Heart left ventricle (tissue), 16 donors: ENCODE measurements around the gene LIME1. TPM values are rescaled to one million over a fixed set of nuclear protein-coding genes. Genes with fewer than 3 reads are reported as not detected.

Source experiments
- ATAC-seq, 4 donors: fragments of 200-7000 bp; cut with Tn5 transposase; one replicate each; pipeline ENCODE4 v1.9.1; 2020 to 2022; ENCODE audit warnings: moderate library complexity in 4 of 4, mild to moderate bottlenecking in 3 of 4, moderate number of reproducible peaks in 1 of 4
- DNase-seq, 5 donors: peaks; one replicate each; pipeline ENCODE4 v3.0.0-alpha.2; 2020
- H3K27ac ChIP-seq, 12 donors: fragments of 200-600 bp; sonication (generic) in 4 of 12; one replicate each; pipeline versions ENCODE4 v1.5.0 to v1.8.0; 2016 to 2022; ENCODE audit warnings: mild to moderate bottlenecking in 2 of 12
- H3K27me3 ChIP-seq, 9 donors: fragments of 200-600 bp; sonication (generic) in 2 of 9; one replicate each; pipeline versions ENCODE4 v1.5.1 to v1.8.0; 2016 to 2022; ENCODE audit warnings: mild to moderate bottlenecking in 3 of 9
- H3K36me3 ChIP-seq, 9 donors: fragments of 200-600 bp; sonication (generic) in 2 of 9; one replicate each; pipeline versions ENCODE4 v1.5.0 to v1.8.0; 2018 to 2022; ENCODE audit warnings: mild to moderate bottlenecking in 2 of 9
- H3K4me1 ChIP-seq, 12 donors: fragments of 200-600 bp; sonication (generic) in 4 of 12; one replicate each; pipeline versions ENCODE4 v1.5.0 to v1.8.0; 2016 to 2022; ENCODE audit warnings: mild to moderate bottlenecking in 3 of 12
- H3K4me3 ChIP-seq, 12 donors: fragments of 200-600 bp; sonication (generic) in 4 of 12; one replicate each; pipeline versions ENCODE4 v1.5.0 to v1.8.0; 2017 to 2022; ENCODE audit warnings: mild to moderate bottlenecking in 9 of 12, moderate library complexity in 4 of 12
- H3K9me3 ChIP-seq, 12 donors: fragments of 200-600 bp; sonication (generic) in 4 of 12; one replicate each; pipeline versions ENCODE4 v1.5.0 to v1.8.0; 2016 to 2022; ENCODE audit warnings: mild to moderate bottlenecking in 1 of 12
- POLR2A ChIP-seq, 2 donors: fragments of 450-650 bp; IDR thresholded peaks; one replicate each; pipeline ENCODE4 v1.6.1; 2017; ENCODE audit warnings: antibody characterized with exemption in 2 of 2, mild to moderate bottlenecking in 2 of 2, moderate library complexity in 2 of 2
- WGBS, 4 donors: extraction: QIAGEN DNeasy Blood & Tissue Kit in 2 of 4; methylation state at CpG; one replicate each; pipeline versions ENCODE4 v1.1.5 to v1.1.7; 2013 to 2018; 5-methylcytosine and 5-hydroxymethylcytosine counted together
- intact Hi-C, 10 donors: fragments of 100-400 bp; cut with DNase I; formaldehyde crosslinking; loops; one replicate each; pipeline versions ENCODE4 v1.11.1 to v1.14.2; 2022
- polyA plus RNA-seq, 2 donors: library from polyadenylated mRNA; stranded (reverse); fragments of 200-250 nt; gene quantifications; one replicate each; pipeline ENCODE4 v1.2.3, GENCODE V29; 2013
- total RNA-seq, 9 donors: library from RNA; depleted of rRNA in 2 of 9; stranded (reverse); fragments of >200 nt in 2 of 9; fragmentation: NEBNext Ultra II Directional in 3 of 9; extraction: Animal tissue kit (Norgen Biotek cat#: 25700) in 3 of 9; gene quantifications; one replicate each; pipeline versions ENCODE4 v1.1.0 to v1.2.4, GENCODE V29; 2016 to 2023
- TF ChIP-seq, protein P1 (sequence below), 12 donors: fragments of 200-600 bp; sonication (generic) in 4 of 12; IDR thresholded peaks; one replicate each; pipeline versions ENCODE4 v1.5.0 to v1.8.0; 2018 to 2022; ENCODE audit warnings: antibody characterized with exemption in 12 of 12, mild to moderate bottlenecking in 5 of 12
- donor health status: ischemic (EF 13 %, LVEDD 7.1; RV severe dilation, severe dysfunction).
- donor health status: healthy with polysubstance abuse.
- donor health status: DM: no; HTN: yes; CAD: no.
- donor health status: DM: no; HTN: no; CAD: no.
- donor health status: ischemic (EF 25% LVEDD 6.9; RV normal size, moderate dysfunction).
- donor health status: ischemic (EF 25% LVEDD 5.7; RV mildly dilated, moderate dysfunction).
- donor health status: healthy.
- donor health status: DM: yes; HTN: yes; CAD: no.
- donor health status: ischemic (EF 35%, LVEDD 5.7; RV mildly dilated, moderate dysfunction).
- donor health status: nonischemic (EF 11% LVEDD 7.7; RV severe dilation, severe dysfunction).
- donor health status: DM: yes; HTN: yes; CAD: no.
- donor health status: PGD.
- donor health status: ischemic (EF 29% LVEDD 5.4; RV normal size, mild dysfunction).
- donor health status: nonischemic (EF 23%, LVEDD 6.1; RV moderate dilation, normal function).

LIME1 gene
- total and polyA plus RNA-seq, 11 donors = 0.95 to 7.1 (median 3.4) TPM

DNA sequence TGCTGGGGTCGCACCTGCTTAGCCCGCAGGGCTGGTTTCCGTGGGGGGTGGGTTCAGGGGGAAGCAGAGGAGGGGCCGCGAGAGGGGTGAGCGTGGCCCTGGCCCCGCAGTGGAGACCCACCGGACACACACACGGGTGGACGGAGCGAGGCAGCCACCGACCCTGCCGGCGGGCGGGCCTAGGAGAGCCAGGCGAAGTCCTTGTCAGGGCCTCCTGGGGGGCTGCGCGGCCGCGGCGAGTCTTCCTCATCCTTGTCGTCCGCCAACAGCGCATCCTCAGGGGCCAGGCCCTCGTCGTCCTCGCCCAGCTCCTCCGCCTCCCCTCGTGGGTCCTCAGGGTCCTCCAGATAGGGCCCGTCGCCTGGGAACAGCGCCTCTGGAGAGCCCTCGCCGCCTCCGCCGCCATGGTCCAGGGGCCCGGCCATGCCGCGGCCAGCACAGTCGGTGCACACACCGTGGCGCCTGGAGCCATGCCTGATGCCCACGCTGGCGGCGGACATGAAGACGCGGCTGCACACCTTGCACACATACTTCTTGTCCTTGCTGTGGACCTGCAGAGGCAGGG, 10.4 kb downstream of the LIME1 start:
- DNase-seq (peak in 1 of 5 donors; percentile 26), ATAC-seq (no peak)
- Histone ChIP-seq H3K36me3 (peaks cover 0 to 84% (median 57%) of the 10 kb centered on the region in 9 donors), H3K27me3 (no peaks in the 10 kb centered on the region), H3K4me1 (peaks cover 0 to 11% (median 3%) of the 10 kb centered on the region in 12 donors), H3K27ac (no peak overlapping the region), H3K9me3 (no peaks in the 10 kb centered on the region), H3K4me3 (no peak overlapping the region)
- intact Hi-C loops = no loop called here
- WGBS, 4 donors = 92 to 95% (median 93%) methylated on average over 43 to 47 of the region's 47 CpGs
- TF ChIP-seq POLR2A (IDR thresholded peaks at IDR 0.05) = no peak
- TF ChIP-seq, protein P1, sequence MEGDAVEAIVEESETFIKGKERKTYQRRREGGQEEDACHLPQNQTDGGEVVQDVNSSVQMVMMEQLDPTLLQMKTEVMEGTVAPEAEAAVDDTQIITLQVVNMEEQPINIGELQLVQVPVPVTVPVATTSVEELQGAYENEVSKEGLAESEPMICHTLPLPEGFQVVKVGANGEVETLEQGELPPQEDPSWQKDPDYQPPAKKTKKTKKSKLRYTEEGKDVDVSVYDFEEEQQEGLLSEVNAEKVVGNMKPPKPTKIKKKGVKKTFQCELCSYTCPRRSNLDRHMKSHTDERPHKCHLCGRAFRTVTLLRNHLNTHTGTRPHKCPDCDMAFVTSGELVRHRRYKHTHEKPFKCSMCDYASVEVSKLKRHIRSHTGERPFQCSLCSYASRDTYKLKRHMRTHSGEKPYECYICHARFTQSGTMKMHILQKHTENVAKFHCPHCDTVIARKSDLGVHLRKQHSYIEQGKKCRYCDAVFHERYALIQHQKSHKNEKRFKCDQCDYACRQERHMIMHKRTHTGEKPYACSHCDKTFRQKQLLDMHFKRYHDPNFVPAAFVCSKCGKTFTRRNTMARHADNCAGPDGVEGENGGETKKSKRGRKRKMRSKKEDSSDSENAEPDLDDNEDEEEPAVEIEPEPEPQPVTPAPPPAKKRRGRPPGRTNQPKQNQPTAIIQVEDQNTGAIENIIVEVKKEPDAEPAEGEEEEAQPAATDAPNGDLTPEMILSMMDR (IDR thresholded peaks at IDR 0.05) = no peak

DNA sequence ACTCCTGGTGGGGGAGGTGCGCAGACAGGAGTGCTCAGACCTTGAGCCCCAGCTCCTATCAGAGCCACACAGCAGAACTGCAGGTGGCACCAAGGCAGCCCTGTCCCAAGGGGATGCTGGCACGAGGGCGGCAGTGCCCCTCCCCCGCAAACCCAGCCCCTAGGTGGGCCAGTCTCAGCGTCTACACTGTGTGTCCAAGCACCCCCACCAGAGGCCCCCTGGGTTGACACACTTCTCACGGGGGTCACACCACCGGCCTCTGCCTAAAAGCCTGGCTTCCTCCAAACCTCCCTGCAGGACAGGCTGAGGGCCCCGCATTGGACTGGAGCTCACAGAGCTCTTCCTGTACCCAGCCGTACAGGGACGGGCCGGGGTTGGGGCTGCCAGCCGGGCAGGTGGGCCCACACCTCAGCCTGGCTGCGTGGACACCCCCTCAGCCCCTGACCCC, 11.2 kb downstream of the LIME1 start:
- H3K36me3 ChIP-seq = peaks cover 0 to 81% (median 53%) of the 10 kb centered on the region in 9 donors
- 67 to 79% (median 74%) methylated on average over 1 to 13 of the region's 13 CpGs for WGBS, 4 donors

DNA sequence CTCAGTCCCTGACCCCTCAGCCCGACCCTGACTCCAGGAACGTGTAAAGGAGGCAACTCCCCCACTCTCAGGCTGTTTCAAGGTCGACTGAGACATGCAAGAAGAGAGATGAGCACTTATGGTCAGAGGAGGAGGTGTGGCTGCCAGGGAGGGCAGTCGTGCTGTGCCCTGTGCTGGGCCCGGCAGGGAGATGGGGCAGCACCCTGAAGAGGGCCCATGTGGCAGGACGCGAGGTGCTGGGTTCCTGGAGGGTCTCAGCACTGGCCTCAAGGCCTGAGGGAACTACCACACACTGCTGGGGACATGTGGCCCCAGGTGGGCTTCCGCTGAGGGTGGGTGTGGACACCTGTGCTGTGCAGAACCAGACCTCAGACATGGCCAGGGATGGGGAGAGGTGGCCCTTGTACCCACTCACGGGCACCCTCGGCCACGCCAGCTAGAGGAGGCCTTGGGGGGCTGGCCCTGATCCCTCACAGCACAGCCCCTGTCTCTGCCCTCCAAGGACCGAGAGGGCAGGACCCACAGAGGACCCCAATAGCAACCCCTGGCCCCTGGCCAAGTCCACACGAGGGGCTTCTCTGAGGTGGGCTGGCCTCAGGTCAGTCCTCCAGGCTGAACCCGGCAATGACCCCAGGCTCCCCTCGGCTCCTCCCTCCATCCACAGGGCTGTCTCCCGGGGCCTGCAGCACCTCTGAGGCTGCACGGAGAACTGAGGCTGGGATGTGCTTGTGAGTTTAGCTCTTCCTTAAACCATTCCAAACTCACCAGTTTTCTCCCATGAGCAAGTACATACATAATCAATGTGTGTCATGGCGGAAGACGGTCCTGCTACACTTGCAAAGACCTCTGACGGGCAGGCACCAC, 11.8 kb downstream of the LIME1 start:
- ATAC-seq (peak in 3 of 4 donors; percentile 8 to 17 (median 12)), DNase-seq (peak in 3 of 5 donors; percentile 11 to 31 (median 28))
- TF ChIP-seq, protein P1 (IDR thresholded peaks at IDR 0.05) = no peak
- TF ChIP-seq POLR2A (IDR thresholded peaks at IDR 0.05) = no peak
- Histone ChIP-seq H3K27ac (no peak overlapping the region), H3K4me1 (peaks cover 0 to 5% (median 0%) of the 10 kb centered on the region in 12 donors), H3K4me3 (no peak overlapping the region), H3K36me3 (peaks cover 0 to 79% (median 47%) of the 10 kb centered on the region in 9 donors), H3K9me3 (no peaks in the 10 kb centered on the region), H3K27me3 (no peaks in the 10 kb centered on the region)
- WGBS, 4 donors = 67 to 74% (median 73%) methylated on average over 13 to 20 of the region's 20 CpGs
- intact Hi-C loops = no loop called here

More for the DNA sequence above, 11.2 kb downstream of the LIME1 start:
- H3K4me3 ChIP-seq = no peak overlapping the region
- H3K4me1 ChIP-seq = peaks cover 0 to 5% (median 0%) of the 10 kb centered on the region in 12 donors
- peak in 2 of 4 donors; percentile 3 to 5 for ATAC-seq
- no peaks in the 10 kb centered on the region for H3K27me3 ChIP-seq
- no peak for TF ChIP-seq POLR2A (IDR thresholded peaks at IDR 0.05)
- TF ChIP-seq, protein P1 (IDR thresholded peaks at IDR 0.05) = no peak
- intact Hi-C loops = no loop called here
- no peaks in the 10 kb centered on the region for H3K9me3 ChIP-seq
- peak in 1 of 5 donors; percentile 24 for DNase-seq
- no peak overlapping the region for H3K27ac ChIP-seq

DNA sequence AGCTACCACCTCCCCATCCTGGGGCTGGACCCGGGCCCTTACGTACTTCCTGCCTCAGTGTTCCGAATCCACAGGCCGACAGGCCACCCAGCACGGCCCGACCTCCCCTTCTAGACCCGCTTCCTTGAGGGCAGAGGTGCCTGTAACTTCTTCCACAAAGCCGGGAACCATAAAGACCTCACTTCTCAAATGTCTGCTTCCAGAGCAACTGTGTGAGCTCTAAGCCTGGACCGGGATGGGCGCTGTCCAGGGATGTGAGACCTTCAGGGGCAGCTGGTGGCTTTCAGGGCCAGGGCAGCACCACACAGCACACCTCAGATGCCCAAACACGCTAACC, 12.4 kb downstream of the LIME1 start:
- Histone ChIP-seq H3K9me3 (no peaks in the 10 kb centered on the region), H3K4me1 (peaks cover 0 to 6% (median 0%) of the 10 kb centered on the region in 12 donors), H3K27ac (no peak overlapping the region), H3K4me3 (no peak overlapping the region), H3K27me3 (no peaks in the 10 kb centered on the region), H3K36me3 (peaks cover 0 to 73% (median 41%) of the 10 kb centered on the region in 9 donors)
- no peak for TF ChIP-seq POLR2A (IDR thresholded peaks at IDR 0.05)
- TF ChIP-seq, protein P1 (IDR thresholded peaks at IDR 0.05) = no peak
- intact Hi-C loops = no loop called here
- peak in 1 of 5 donors; percentile 14 for DNase-seq
- no peak for ATAC-seq
- 82 to 93% (median 92%) methylated on average over 10 to 11 of the region's 11 CpGs for WGBS, 4 donors
